Measurements from ENCODE around the gene DIRAS1. TPM values are rescaled to one million over a fixed set of nuclear protein-coding genes. Genes with fewer than 3 reads are reported as not detected.

Gene DIRAS1
- total RNA-seq, 1 experiment from 2014 or later = 33.7 TPM

GRCh38 chr19:2722541-2723344 is 1.6 kb upstream of the DIRAS1 start:
- ChIA-PET CTCF (interaction anchor here (0.6 kb wide), 1 partner anchor 29 kb away, joined by 3 read pairs; no protein-coding TSS in a partner anchor), POLR2A (interaction anchor here (0.9 kb wide), 2 partner anchors 17 to 338 kb away, joined by 3 to 4 read pairs; partner anchors contain the start of gene SLC39A3), RAD21 (ENCODE audit: low non-redundant PET in 1 of 2, low total read pairs in 2 of 2, uncharacterized antibody in 2 of 2, unreplicated experiment in 2 of 2) (no interaction called here)
- Histone ChIP-seq H3K36me3 (ENCODE audit: control insufficient read depth in 1 of 2, insufficient read depth in 2 of 2, low read length in 2 of 2) (no peaks in the 10 kb centered on the region), H3K27ac (ENCODE audit: low read depth, low read length) (peak overlapping the region; percentile 57; the same call in 1 of the 2 replicates), H3K27me3 (ENCODE audit: insufficient read depth, low read length) (no peaks in the 10 kb centered on the region), H3K4me2 (ENCODE audit: low read length) (peak overlapping the region; percentile 81), H3K79me2 (ENCODE audit: insufficient read depth, low read length) (peaks cover 11% of the 10 kb centered on the region; the same call in 1 of the 2 replicates), H3K4me3 (replicated peaks in 1 of 2; ENCODE audit: low read depth in 1 of 2, low read length in 2 of 2) (peak overlapping the region in 1 of 2 experiments; percentile 29; a peak in 2 of 4 replicates), H3K4me1 (ENCODE audit: control insufficient read depth in 1 of 2, insufficient read depth in 2 of 2, low read length in 2 of 2) (peaks cover 21 to 41% of the 10 kb centered on the region in 2 experiments), H3K9me3 (ENCODE audit: control insufficient read depth in 1 of 2, insufficient read depth in 1 of 2, low read depth in 1 of 2, low read length in 2 of 2) (no peaks in the 10 kb centered on the region), H3K9ac (ENCODE audit: low read length) (peak overlapping the region; percentile 59), H3K9me2 (ENCODE audit: insufficient read depth) (no peaks in the 10 kb centered on the region), H2AFZ (ENCODE audit: low read depth, low read length, poor library complexity, severe bottlenecking) (no peak overlapping the region), H4K20me1 (ENCODE audit: insufficient read depth) (no peaks in the 10 kb centered on the region)
- ATAC-seq = peak; percentile 81
- DNase-seq (ENCODE audit: low read depth, low spot score) = no peak
- peak; percentile 32; the same call in 1 of the 2 replicates for TF ChIP-seq ZFX (IDR thresholded peaks at IDR 0.05)
- no peak for TF ChIP-seq EZH2phosphoT487 (IDR thresholded peaks at IDR 0.05; ENCODE audit: borderline replicate concordance)
- peak; percentile 94 for TF ChIP-seq MAX (IDR thresholded peaks at IDR 0.05)
- TF ChIP-seq TCF7L2 (IDR thresholded peaks at IDR 0.05; ENCODE audit: borderline replicate concordance, extremely low read depth, insufficient read depth, insufficient read length) = peak; percentile 8
- TF ChIP-seq EGR1 (IDR thresholded peaks at IDR 0.05; ENCODE audit: low read depth) = peak; percentile 78
- peak; percentile 52; the same call in 1 of the 2 replicates for TF ChIP-seq POLR2AphosphoS5 (IDR thresholded peaks at IDR 0.05; ENCODE audit: low read depth, low read length)
- no peak; the same call in 1 of the 2 replicates for TF ChIP-seq SP1 (IDR thresholded peaks at IDR 0.05; ENCODE audit: low read depth)
- intact Hi-C loops (cut with micrococcal nuclease) = no loop called here
- no TSS peak for BruUV-seq (replicated peaks)
